Fibroblast of skin of left quadriceps (primary cell): ENCODE results near the gene SUSD4.
"Not testable (repeated sequence)": the region's sequence is repeated elsewhere in the genome, so short reads cannot be mapped to it uniquely, and the experiment has no call there.

Experiments used
- DNase-seq, 2 experiments: peaks; one replicate each; pipeline ENCODE4 v3.0.0-alpha.2; 2013; ENCODE audit warnings: low read depth in 2 of 2

The SUSD4 gene

GRCh38 chr1:223291796-223292195 lies 72.2 kb downstream of the SUSD4 start:
- DNase-seq: no peak

GRCh38 chr1:223290397-223290796 lies 73.6 kb downstream of the SUSD4 start:
- no peak for DNase-seq

GRCh38 chr1:223289621-223290020 lies 74.4 kb downstream of the SUSD4 start:
- DNase-seq: no peak

GRCh38 chr1:223288826-223289225 lies 75.2 kb downstream of the SUSD4 start:
- no peak for DNase-seq

- DNase-seq: no peak
Observed at GRCh38 chr1:223285452-223285851, 78.5 kb downstream of the SUSD4 start.

- not testable (repeated sequence) for DNase-seq
Observed at GRCh38 chr1:223283697-223284096, 80.3 kb downstream of the SUSD4 start.

- not testable (repeated sequence) for DNase-seq
Observed at GRCh38 chr1:223278311-223278710, 85.7 kb downstream of the SUSD4 start.

- no peak for DNase-seq
Observed at GRCh38 chr1:223276029-223276428, 87.9 kb downstream of the SUSD4 start.

GRCh38 chr1:223273511-223273910 lies 90.5 kb downstream of the SUSD4 start:
- no peak for DNase-seq

- DNase-seq: no peak
Observed at GRCh38 chr1:223271085-223271781, 92.7 kb downstream of the SUSD4 start.

- DNase-seq: no peak
Observed at GRCh38 chr1:223270155-223270554, 93.8 kb downstream of the SUSD4 start.

GRCh38 chr1:223269006-223269405 lies 95.0 kb downstream of the SUSD4 start:
- no peak for DNase-seq

- no peak for DNase-seq
Observed at GRCh38 chr1:223266632-223267172, 97.3 kb downstream of the SUSD4 start.

GRCh38 chr1:223264983-223265908 lies 98.7 kb downstream of the SUSD4 start:
- no peak for DNase-seq

- no peak for DNase-seq
Observed at GRCh38 chr1:223264529-223264928, 99.4 kb downstream of the SUSD4 start.

GRCh38 chr1:223261914-223262313 lies 102.1 kb downstream of the SUSD4 start:
- no peak for DNase-seq

- DNase-seq: no peak
Observed at GRCh38 chr1:223260712-223261111, 103.3 kb downstream of the SUSD4 start.

- DNase-seq: no peak
Observed at GRCh38 chr1:223259462-223259861, 104.5 kb downstream of the SUSD4 start.

- DNase-seq: peak; percentile 29 to 32
Observed at GRCh38 chr1:223258751-223259198, 105.2 kb downstream of the SUSD4 start.

- DNase-seq: no peak
Observed at GRCh38 chr1:223257856-223258550, 106.0 kb downstream of the SUSD4 start.

GRCh38 chr1:223256034-223256433 lies 107.9 kb downstream of the SUSD4 start:
- DNase-seq: no peak

GRCh38 chr1:223253916-223254315 lies 110.1 kb downstream of the SUSD4 start:
- no peak for DNase-seq
